DND-41 (cell line): ENCODE results near the gene PI4KA.

ENCODE experiments used
- EZH2 ChIP-seq: IDR thresholded peaks from 3 replicates; pipeline ENCODE4 v1.6.1; 2012; ENCODE audit warnings: borderline replicate concordance, low read depth, mild to moderate bottlenecking, moderate library complexity, low read length, inconsistent platforms; ENCODE audit not compliant: severe bottlenecking
- TF ChIP-seq, protein P1 (sequence below): IDR thresholded peaks from 2 replicates; pipeline ENCODE4 v1.5.1; 2012; ENCODE audit warnings: borderline replicate concordance, low read length, moderate library complexity, mild to moderate bottlenecking; ENCODE audit not compliant: poor library complexity, severe bottlenecking; ENCODE audit errors: extremely low read depth

GRCh38 chr22:20774882-20775281 is 83.7 kb downstream of the PI4KA start:
- TF ChIP-seq, protein P1, sequence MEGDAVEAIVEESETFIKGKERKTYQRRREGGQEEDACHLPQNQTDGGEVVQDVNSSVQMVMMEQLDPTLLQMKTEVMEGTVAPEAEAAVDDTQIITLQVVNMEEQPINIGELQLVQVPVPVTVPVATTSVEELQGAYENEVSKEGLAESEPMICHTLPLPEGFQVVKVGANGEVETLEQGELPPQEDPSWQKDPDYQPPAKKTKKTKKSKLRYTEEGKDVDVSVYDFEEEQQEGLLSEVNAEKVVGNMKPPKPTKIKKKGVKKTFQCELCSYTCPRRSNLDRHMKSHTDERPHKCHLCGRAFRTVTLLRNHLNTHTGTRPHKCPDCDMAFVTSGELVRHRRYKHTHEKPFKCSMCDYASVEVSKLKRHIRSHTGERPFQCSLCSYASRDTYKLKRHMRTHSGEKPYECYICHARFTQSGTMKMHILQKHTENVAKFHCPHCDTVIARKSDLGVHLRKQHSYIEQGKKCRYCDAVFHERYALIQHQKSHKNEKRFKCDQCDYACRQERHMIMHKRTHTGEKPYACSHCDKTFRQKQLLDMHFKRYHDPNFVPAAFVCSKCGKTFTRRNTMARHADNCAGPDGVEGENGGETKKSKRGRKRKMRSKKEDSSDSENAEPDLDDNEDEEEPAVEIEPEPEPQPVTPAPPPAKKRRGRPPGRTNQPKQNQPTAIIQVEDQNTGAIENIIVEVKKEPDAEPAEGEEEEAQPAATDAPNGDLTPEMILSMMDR = no peak
- TF ChIP-seq EZH2 = no peak
